Measurements from ENCODE around the gene LIF. TPM values are rescaled to one million over a fixed set of nuclear protein-coding genes. Genes with fewer than 3 reads are reported as not detected.

The LIF gene
- total RNA-seq, 2 experiments from 2014 or later: 0.06 TPM; not detected in 1

DNA sequence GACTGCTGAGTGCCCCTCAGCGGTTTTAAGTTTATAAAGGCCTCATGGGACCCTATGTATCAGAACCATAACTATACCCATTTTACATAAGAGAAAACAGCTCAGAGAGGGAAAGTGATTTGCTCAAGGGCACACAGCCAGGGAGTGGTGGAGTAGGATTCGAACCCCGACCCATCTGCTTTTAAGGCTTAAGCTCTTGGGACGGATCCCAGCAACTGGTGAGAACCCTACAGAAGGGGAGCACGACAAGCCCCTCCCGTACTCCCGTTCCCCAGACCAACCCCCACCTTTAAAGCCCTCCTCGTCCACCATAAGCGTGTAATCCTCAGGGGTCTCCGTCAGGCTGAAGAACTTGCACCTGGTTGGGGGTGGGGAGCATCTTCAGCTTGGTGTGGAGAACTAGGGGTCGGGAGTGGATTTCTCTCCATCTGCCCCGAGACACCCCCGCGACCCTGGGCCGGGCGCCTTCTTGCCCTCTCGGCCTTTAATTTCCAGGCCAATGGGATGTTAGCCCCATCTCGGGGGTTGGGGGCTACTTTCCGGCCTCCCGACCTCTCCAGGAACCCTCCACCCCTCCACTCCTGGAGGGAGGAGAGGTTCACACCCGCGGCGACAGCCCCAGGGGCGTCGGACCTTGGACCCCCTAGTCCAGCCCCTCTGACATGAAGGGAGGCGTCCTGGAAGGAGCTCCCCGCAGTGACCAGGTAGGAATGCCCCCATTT is 42.0 kb upstream of the LIF start:
- intact Hi-C loops (cut with micrococcal nuclease; ENCODE audit: unreplicated experiment): loop anchor here (1.0 to 10.0 kb wide), 3 partner anchors 17 to 196 kb away; no protein-coding TSS in a partner anchor
- Histone ChIP-seq H4K20me1 (ENCODE audit: insufficient read depth, low read length) (no peaks in the 10 kb centered on the region), H3K4me1 (ENCODE audit: insufficient read depth, low read length, poor library complexity, severe bottlenecking) (peaks cover 31% of the 10 kb centered on the region), H3K79me2 (ENCODE audit: insufficient read depth, low read depth, low read length) (no peaks in the 10 kb centered on the region), H3K27ac (ENCODE audit: low read depth, low read length, poor library complexity, severe bottlenecking) (no peak overlapping the region), H3K4me2 (ENCODE audit: low read length) (peak overlapping the region; percentile 82), H3K36me3 (ENCODE audit: insufficient read depth, low read length) (peaks cover 9% of the 10 kb centered on the region; the same call in 1 of the 2 replicates), H3K9me3 (ENCODE audit: low read length) (no peaks in the 10 kb centered on the region), H3K9me2 (ENCODE audit: insufficient read depth, low read length) (no peaks in the 10 kb centered on the region), H2AFZ (ENCODE audit: low read length) (peak overlapping the region; percentile 66; the same call in 1 of the 2 replicates), H3K4me3 (ENCODE audit: low read depth, low read length, poor library complexity, severe bottlenecking) (peak overlapping the region; percentile 71)
- no TSS peak for BruUV-seq (replicated peaks)
- DNase-seq (ENCODE audit: low spot score): no peak
- ChIA-PET CTCF (ENCODE audit: unreplicated experiment) (interaction anchor here (0.8 to 2.2 kb wide), 15 partner anchors 12 to 138 kb away, joined by 3 to 11 read pairs (median 5); partner anchors contain the start of genes RNF215 and TBC1D10A), POLR2A (interaction anchor here (0.5 to 3.3 kb wide), 7 partner anchors 11 to 1795 kb away, joined by 3 to 14 read pairs (median 3); partner anchors contain the start of gene TBC1D10A)
- TF ChIP-seq EZH2phosphoT487 (IDR thresholded peaks at IDR 0.05; ENCODE audit: borderline replicate concordance, low read depth, low read length): no peak
- TF ChIP-seq, protein P1, sequence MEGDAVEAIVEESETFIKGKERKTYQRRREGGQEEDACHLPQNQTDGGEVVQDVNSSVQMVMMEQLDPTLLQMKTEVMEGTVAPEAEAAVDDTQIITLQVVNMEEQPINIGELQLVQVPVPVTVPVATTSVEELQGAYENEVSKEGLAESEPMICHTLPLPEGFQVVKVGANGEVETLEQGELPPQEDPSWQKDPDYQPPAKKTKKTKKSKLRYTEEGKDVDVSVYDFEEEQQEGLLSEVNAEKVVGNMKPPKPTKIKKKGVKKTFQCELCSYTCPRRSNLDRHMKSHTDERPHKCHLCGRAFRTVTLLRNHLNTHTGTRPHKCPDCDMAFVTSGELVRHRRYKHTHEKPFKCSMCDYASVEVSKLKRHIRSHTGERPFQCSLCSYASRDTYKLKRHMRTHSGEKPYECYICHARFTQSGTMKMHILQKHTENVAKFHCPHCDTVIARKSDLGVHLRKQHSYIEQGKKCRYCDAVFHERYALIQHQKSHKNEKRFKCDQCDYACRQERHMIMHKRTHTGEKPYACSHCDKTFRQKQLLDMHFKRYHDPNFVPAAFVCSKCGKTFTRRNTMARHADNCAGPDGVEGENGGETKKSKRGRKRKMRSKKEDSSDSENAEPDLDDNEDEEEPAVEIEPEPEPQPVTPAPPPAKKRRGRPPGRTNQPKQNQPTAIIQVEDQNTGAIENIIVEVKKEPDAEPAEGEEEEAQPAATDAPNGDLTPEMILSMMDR (conservative IDR thresholded peaks at IDR 0.05; ENCODE audit: low read length): no peak

DNA sequence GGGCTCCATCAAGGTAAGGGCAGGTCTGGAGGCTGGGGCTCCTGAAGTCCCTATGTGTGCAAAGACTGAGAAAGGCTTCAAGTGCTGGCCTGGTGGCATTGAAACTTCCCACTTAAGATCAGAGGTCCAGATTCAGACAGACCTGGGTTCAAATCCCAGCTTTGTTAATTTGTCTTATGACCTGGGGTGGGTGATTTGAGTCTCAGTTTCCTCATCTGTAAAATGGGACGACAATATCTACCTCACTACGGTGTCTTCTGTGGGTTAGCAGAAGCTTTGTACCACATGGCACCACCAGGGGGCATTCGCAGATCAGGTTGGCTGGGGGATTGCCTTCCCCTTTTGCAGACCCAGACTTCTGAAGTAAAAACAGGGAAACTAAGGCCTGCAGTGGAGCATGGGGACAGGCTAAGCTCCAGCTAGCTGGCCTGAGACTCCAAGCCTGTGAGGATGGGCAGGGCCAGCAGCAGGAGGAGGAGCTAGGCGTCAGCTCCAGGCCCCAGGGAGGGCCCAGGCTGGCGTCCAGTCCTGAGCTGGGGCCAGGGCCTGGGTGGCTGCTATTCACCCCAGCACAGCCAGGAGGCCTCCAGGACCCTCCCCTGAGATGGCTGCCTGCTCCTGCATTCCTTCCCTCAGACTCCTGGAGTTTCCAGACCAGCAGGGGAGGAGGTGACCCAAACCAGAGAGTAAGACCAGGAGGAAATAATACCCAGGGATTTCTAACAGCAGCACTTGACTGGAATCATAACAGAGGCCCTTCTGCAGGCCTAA is 41.3 kb upstream of the LIF start:
- no peak overlapping the region for H3K27ac ChIP-seq (ENCODE audit: low read depth, low read length, poor library complexity, severe bottlenecking)
- peaks cover 31% of the 10 kb centered on the region for H3K4me1 ChIP-seq (ENCODE audit: insufficient read depth, low read length, poor library complexity, severe bottlenecking)
- no peaks in the 10 kb centered on the region for H3K9me2 ChIP-seq (ENCODE audit: insufficient read depth, low read length)
- TF ChIP-seq, protein P1 (conservative IDR thresholded peaks at IDR 0.05; ENCODE audit: low read length): peak; percentile 97
- TF ChIP-seq EZH2phosphoT487 (IDR thresholded peaks at IDR 0.05; ENCODE audit: borderline replicate concordance, low read depth, low read length): no peak
- H2AFZ ChIP-seq (ENCODE audit: low read length): no peak overlapping the region
- H3K9me3 ChIP-seq (ENCODE audit: low read length): no peaks in the 10 kb centered on the region
- DNase-seq (ENCODE audit: low spot score): peak; percentile 87
- peak overlapping the region; percentile 82; the same call in 1 of the 2 replicates for H3K4me2 ChIP-seq (ENCODE audit: low read length)
- ChIA-PET POLR2A (interaction anchor here (0.5 to 3.3 kb wide), 6 partner anchors 10 to 148 kb away, joined by 3 to 14 read pairs (median 3); partner anchors contain the start of gene TBC1D10A), CTCF (ENCODE audit: unreplicated experiment) (interaction anchor here (0.8 to 2.2 kb wide), 15 partner anchors 13 to 139 kb away, joined by 3 to 11 read pairs (median 5); partner anchors contain the start of genes RNF215 and TBC1D10A)
- no TSS peak for BruUV-seq (replicated peaks)
- no peaks in the 10 kb centered on the region for H4K20me1 ChIP-seq (ENCODE audit: insufficient read depth, low read length)
- intact Hi-C loops (cut with micrococcal nuclease; ENCODE audit: unreplicated experiment): loop anchor here (1.0 to 10.0 kb wide), 8 partner anchors 17 to 197 kb away; partner anchors contain the start of genes RNF215 and SF3A1
- no peak overlapping the region for H3K4me3 ChIP-seq (ENCODE audit: low read depth, low read length, poor library complexity, severe bottlenecking)
- H3K36me3 ChIP-seq (ENCODE audit: insufficient read depth, low read length): 0 out of 2 replicates have a peak, but pooled peaks cover 5% of the 10 kb centered on the region
- no peaks in the 10 kb centered on the region for H3K79me2 ChIP-seq (ENCODE audit: insufficient read depth, low read depth, low read length)

All from OCI-LY7 (cell line).